Stomach (tissue), 4 donors: Measurements from ENCODE around the gene NSD1.

Source experiments
- EP300 ChIP-seq: sonication (generic); formaldehyde crosslinking; IDR thresholded peaks from one replicate; pipeline ENCODE4 v1.6.1; 2017; ENCODE audit warnings: antibody characterized with exemption
- TF ChIP-seq, protein P1 (sequence below), 7 experiments: fragments of 450-650 bp in 4 of 7; fragments of 200-600 bp in 3 of 7; sonication (generic) in 3 of 7; IDR thresholded peaks; one replicate each; pipeline ENCODE4 v1.5.1; 2016 to 2019; ENCODE audit warnings: antibody characterized with exemption in 7 of 7, control low read depth in 2 of 7, mild to moderate bottlenecking in 1 of 7

DNA sequence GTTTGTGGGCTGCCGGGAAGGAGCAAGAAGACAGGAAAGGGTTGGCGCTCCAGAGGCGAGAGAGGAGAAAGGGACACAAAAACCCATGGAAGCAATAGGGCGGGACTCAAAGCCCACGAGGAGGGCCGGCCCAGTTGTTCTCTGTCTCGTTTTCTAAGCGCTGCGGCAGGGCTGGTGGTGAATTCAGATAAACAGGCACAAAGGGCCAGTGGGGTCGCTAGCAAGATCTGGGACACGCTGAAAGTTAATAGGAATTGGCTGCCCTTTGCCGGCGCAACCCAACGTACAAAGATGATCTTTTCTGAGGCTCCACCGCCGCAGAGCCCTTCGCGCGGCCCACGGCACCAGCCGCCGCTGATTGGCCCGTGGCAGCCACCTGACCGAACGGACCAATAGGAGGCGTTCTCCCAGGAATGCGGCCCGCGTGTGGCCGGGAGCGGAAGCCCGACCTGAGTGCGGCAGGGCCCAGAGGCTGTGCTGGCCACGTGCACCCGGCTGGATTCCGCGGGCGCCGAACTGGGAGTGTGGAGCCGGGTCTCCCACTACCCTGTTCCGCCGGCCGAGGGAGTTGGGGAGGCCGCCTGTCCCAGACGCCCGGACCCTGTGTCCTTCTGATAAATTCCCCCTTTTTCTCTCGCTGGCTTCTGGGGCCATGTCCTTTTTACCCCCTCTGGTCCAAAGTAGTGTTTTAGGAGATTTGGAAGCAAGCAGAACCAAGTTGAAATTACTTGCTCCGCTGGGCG is 16.8 kb upstream of the NSD1 start:
- TF ChIP-seq, protein P1, sequence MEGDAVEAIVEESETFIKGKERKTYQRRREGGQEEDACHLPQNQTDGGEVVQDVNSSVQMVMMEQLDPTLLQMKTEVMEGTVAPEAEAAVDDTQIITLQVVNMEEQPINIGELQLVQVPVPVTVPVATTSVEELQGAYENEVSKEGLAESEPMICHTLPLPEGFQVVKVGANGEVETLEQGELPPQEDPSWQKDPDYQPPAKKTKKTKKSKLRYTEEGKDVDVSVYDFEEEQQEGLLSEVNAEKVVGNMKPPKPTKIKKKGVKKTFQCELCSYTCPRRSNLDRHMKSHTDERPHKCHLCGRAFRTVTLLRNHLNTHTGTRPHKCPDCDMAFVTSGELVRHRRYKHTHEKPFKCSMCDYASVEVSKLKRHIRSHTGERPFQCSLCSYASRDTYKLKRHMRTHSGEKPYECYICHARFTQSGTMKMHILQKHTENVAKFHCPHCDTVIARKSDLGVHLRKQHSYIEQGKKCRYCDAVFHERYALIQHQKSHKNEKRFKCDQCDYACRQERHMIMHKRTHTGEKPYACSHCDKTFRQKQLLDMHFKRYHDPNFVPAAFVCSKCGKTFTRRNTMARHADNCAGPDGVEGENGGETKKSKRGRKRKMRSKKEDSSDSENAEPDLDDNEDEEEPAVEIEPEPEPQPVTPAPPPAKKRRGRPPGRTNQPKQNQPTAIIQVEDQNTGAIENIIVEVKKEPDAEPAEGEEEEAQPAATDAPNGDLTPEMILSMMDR (IDR thresholded peaks at IDR 0.05): no peak
- TF ChIP-seq EP300: no peak
